Fibroblast of lung (primary cell): ENCODE measurements around the gene RTBDN.

Experiments used
- CTCF ChIP-seq, 2 donors: IDR thresholded peaks in 1 of 2; conservative IDR thresholded peaks in 1 of 2; 1 replicate in 1 of 2; 2 replicates in 1 of 2; pipeline ENCODE4 v1.5.1; 2011 to 2012; ENCODE audit warnings: low read length in 2 of 2, control low read depth in 1 of 2, inconsistent platforms in 1 of 2, low read depth in 1 of 2, mild to moderate bottlenecking in 1 of 2
- EZH2 ChIP-seq: IDR thresholded peaks from 2 replicates; pipeline ENCODE4 v1.5.1; 2012; ENCODE audit warnings: low read length, control low read depth, mild to moderate bottlenecking; ENCODE audit errors: missing control alignments

GRCh38 chr19:12806242-12807081 is 27.9 kb downstream of the RTBDN start, which contains the start of gene RNASEH2A:
- TF ChIP-seq CTCF (conservative IDR thresholded peaks at IDR 0.05 in 1 of 2, IDR thresholded peaks at IDR 0.05 in 1 of 2; ENCODE audit: low read depth in 1 of 2, low read length in 2 of 2) (no peak), EZH2 (no peak)
